HepG2 (cell line): ENCODE measurements around the gene FAF1. TPM values are rescaled to one million over a fixed set of nuclear protein-coding genes. Genes with fewer than 3 reads are reported as not detected.

Experiments used
- ATAC-seq: fragments of 200-7000 bp; cut with Tn5 transposase; 3 replicates; pipeline ENCODE4 v1.9.1; 2020; ENCODE audit warnings: mild to moderate bottlenecking, moderate library complexity
- BruUV-seq: library from RNA; stranded (reverse); fragments of 400-500 nt; replicated peaks from 2 replicates; lab custom pipeline; 2021; lab: Mats Ljungman, UMichigan
- CTCF ChIA-PET: fragments of 300-600 bp; formaldehyde crosslinking; extraction: SDS; loops from one replicate; lab custom pipeline; 2021; ENCODE audit warnings: low total read pairs, inconsistent platforms, low intra/inter-chr PET ratio; lab: Yijun Ruan, JAX
- POLR2A ChIA-PET: fragments of 350-600 bp; sonication (Branson Sonifier 250); formaldehyde crosslinking; loops from one replicate; lab custom pipeline; 2020; ENCODE audit warnings: antibody characterized with exemption, inconsistent platforms; lab: Yijun Ruan, JAX
- DNase-seq: peaks from one replicate; pipeline ENCODE4 v3.0.0-alpha.2; 2015; ENCODE audit warnings: low spot score
- FAIRE-seq: peaks from 3 replicates; lab custom pipeline; 2011; peaks lifted over from hg19 to GRCh38; lab: Jason Lieb, UNC
- H2AFZ ChIP-seq: one replicate; pipeline ENCODE4 v1.6.1; 2011; ENCODE audit warnings: low read length, inconsistent platforms
- H3K27ac ChIP-seq: fragments of 300-600 bp; 3 replicates; pipeline ENCODE4 v1.8.0; 2011; ENCODE audit warnings: mixed run types, mild to moderate bottlenecking, mixed read lengths, low read length, inconsistent platforms; ENCODE audit not compliant: insufficient read depth; ENCODE audit errors: extremely low read length
- H3K27me3 ChIP-seq, 2 experiments: fragments of 200-600 bp in 1 of 2; 2 replicates in 1 of 2; 3 replicates in 1 of 2; pipeline versions ENCODE4 v1.6.0 to v1.8.0; 2011; ENCODE audit warnings: low read length in 2 of 2, mild to moderate bottlenecking in 2 of 2, moderate library complexity in 2 of 2, inconsistent platforms in 1 of 2; ENCODE audit not compliant: insufficient read depth in 2 of 2, control insufficient read depth in 1 of 2
- H3K36me3 ChIP-seq, 2 experiments: fragments of 200-600 bp in 1 of 2; replicated peaks in 1 of 2; 2 replicates in 1 of 2; 3 replicates in 1 of 2; pipeline versions ENCODE4 v1.5.1 to v1.8.0; 2011; ENCODE audit warnings: low read length in 2 of 2, inconsistent platforms in 1 of 2; ENCODE audit not compliant: insufficient read depth in 2 of 2, control insufficient read depth in 1 of 2
- H3K4me1 ChIP-seq: 2 replicates; pipeline ENCODE4 v1.5.1; 2012; ENCODE audit warnings: low read length, inconsistent platforms; ENCODE audit not compliant: insufficient read depth
- H3K4me2 ChIP-seq: 2 replicates; pipeline ENCODE4 v1.6.0; 2011; ENCODE audit warnings: low read depth, low read length, inconsistent platforms
- H3K4me3 ChIP-seq, 3 experiments: fragments of 200-600 bp in 1 of 3; sonication (generic), shearing (Covaris generic) in 1 of 3; replicated peaks in 1 of 3; 2 replicates each; pipeline ENCODE4 v1.5.1; 2011 to 2016; ENCODE audit warnings: low read length in 3 of 3, inconsistent platforms in 2 of 3, low read depth in 2 of 3, mild to moderate bottlenecking in 2 of 3, control low read depth in 1 of 3, mixed read lengths in 1 of 3; ENCODE audit not compliant: insufficient read depth in 1 of 3
- H3K79me2 ChIP-seq: one replicate; pipeline ENCODE4 v1.6.1; 2011; ENCODE audit warnings: low read length, inconsistent platforms; ENCODE audit not compliant: insufficient read depth
- H3K9ac ChIP-seq: 2 replicates; pipeline ENCODE4 v1.6.0; 2011; ENCODE audit warnings: mild to moderate bottlenecking, low read depth, low read length, inconsistent platforms; ENCODE audit not compliant: insufficient read depth
- H3K9me3 ChIP-seq: 2 replicates; pipeline ENCODE4 v1.5.1; 2012; ENCODE audit warnings: mild to moderate bottlenecking, low read length
- H4K20me1 ChIP-seq: 2 replicates; pipeline ENCODE4 v1.6.0; 2011; ENCODE audit warnings: inconsistent platforms, mild to moderate bottlenecking, low read length, moderate library complexity; ENCODE audit not compliant: insufficient read depth
- AKAP8 ChIP-seq: sonication (generic); formaldehyde crosslinking; IDR thresholded peaks from 2 replicates; pipeline ENCODE4 v1.5.1; 2020; ENCODE audit warnings: mild to moderate bottlenecking, missing genetic modification reagents
- ATF7 ChIP-seq, 2 experiments: fragments of 450-650 bp in 1 of 2; sonication (generic) in 1 of 2; formaldehyde crosslinking in 1 of 2; IDR thresholded peaks; 2 replicates each; pipeline versions ENCODE4 v1.4.0 to v1.6.1; 2016 to 2020; ENCODE audit warnings: antibody characterized with exemption in 1 of 2, mild to moderate bottlenecking in 1 of 2, missing genetic modification reagents in 1 of 2
- CBX5 ChIP-seq: sonication (generic); formaldehyde crosslinking; IDR thresholded peaks from 2 replicates; pipeline ENCODE4 v1.4.0; 2020; ENCODE audit warnings: missing genetic modification reagents, borderline replicate concordance
- CREB1 ChIP-seq, 2 experiments: fragments of 450-650 bp in 1 of 2; IDR thresholded peaks; 2 replicates each; pipeline ENCODE4 v1.6.1; 2016 to 2017; ENCODE audit warnings: control low read depth in 1 of 2, mild to moderate bottlenecking in 1 of 2, missing compliant biosample characterization in 1 of 2, missing genetic modification characterization in 1 of 2
- DZIP1 ChIP-seq: sonication (generic); formaldehyde crosslinking; IDR thresholded peaks from 2 replicates; pipeline ENCODE4 v1.5.0; 2020; ENCODE audit warnings: mild to moderate bottlenecking, missing genetic modification reagents
- ELF1 ChIP-seq: sonication (generic); formaldehyde crosslinking; IDR thresholded peaks from 2 replicates; pipeline ENCODE4 v1.4.0; 2020; ENCODE audit warnings: missing genetic modification reagents
- RFXANK ChIP-seq: IDR thresholded peaks from 2 replicates; pipeline ENCODE4 v1.6.1; 2016
- SAP130 ChIP-seq: IDR thresholded peaks from 2 replicates; pipeline ENCODE4 v1.6.1; 2016; ENCODE audit warnings: low read depth
- ZKSCAN8 ChIP-seq: IDR thresholded peaks from 2 replicates; pipeline ENCODE4 v1.6.1; 2016; ENCODE audit warnings: borderline replicate concordance, missing genetic modification reagents, missing compliant biosample characterization
- ZNF362 ChIP-seq: sonication (generic); formaldehyde crosslinking; IDR thresholded peaks from 2 replicates; pipeline ENCODE4 v1.4.0; 2020; ENCODE audit warnings: missing genetic modification reagents, mild to moderate bottlenecking, borderline replicate concordance
- ZNF691 ChIP-seq: sonication (generic); formaldehyde crosslinking; IDR thresholded peaks from 2 replicates; pipeline ENCODE4 v1.4.0; 2020; ENCODE audit warnings: missing genetic modification reagents, low read depth, mild to moderate bottlenecking, borderline replicate concordance
- ZNF7 ChIP-seq: IDR thresholded peaks from 2 replicates; pipeline ENCODE4 v1.6.1; 2016; ENCODE audit warnings: missing biosample characterization, missing genetic modification reagents
- ZNF768 ChIP-seq: sonication (generic); formaldehyde crosslinking; IDR thresholded peaks from 2 replicates; pipeline ENCODE4 v1.4.0; 2020; ENCODE audit warnings: missing genetic modification reagents
- WGBS: methylation state at CpG from one replicate; pipeline ENCODE4 v1.1.6; 2017; ENCODE audit warnings: low lambda C conversion rate; 5-methylcytosine and 5-hydroxymethylcytosine counted together
- in situ Hi-C: cut with HindIII; loops from 2 replicates; pipeline ENCODE4 v1.10.0; 2017; ENCODE audit warnings: low pct_unique_long_range_greater_than_20kb; ENCODE audit not compliant: extremely low pct_ligation_motif_present
- intact Hi-C: fragments of 100-400 bp; cut with micrococcal nuclease; formaldehyde crosslinking; loops from one replicate; pipeline ENCODE4 v1.10.0; 2022; ENCODE audit not compliant: unreplicated experiment
- polyA plus RNA-seq, 8 experiments: library from polyadenylated mRNA; depleted of rRNA in 3 of 8; stranded (reverse) in 7 of 8; unstranded in 1 of 8; fragments of >200 nt; fragmentation: Illumina TruSeq in 4 of 8; extraction: Trizol in 4 of 8; gene quantifications; 2 replicates each; pipeline versions ENCODE4 v1.2.1 to v1.2.3, GENCODE V29; 2011 to 2016; ENCODE audit warnings: low read depth in 4 of 8, missing spikeins in 1 of 8, mixed read lengths in 1 of 8; ENCODE audit not compliant: insufficient read depth in 1 of 8
- total RNA-seq, 5 experiments: library from RNA; depleted of rRNA; stranded (reverse); fragments of >200 nt; fragmentation: Illumina TruSeq; extraction: Trizol; gene quantifications; 2 replicates each; pipeline ENCODE4 v1.2.3, GENCODE V29; 2016; ENCODE audit warnings: low read depth in 1 of 5
- TF ChIP-seq, protein P1 (sequence below): sonication (generic); formaldehyde crosslinking; IDR thresholded peaks from 2 replicates; pipeline ENCODE4 v1.8.1; 2023; ENCODE audit warnings: mild to moderate bottlenecking, missing genetic modification reagents

FAF1 gene
- total and polyA plus RNA-seq, 2 of the 13 experiments (the other 11 are each of a cell fraction or from before 2014, with no cell fraction given), result 19.4 to 63.3 TPM

- 96% methylated on average over 3 of the region's 3 CpGs for WGBS
- Histone ChIP-seq H3K79me2 (no peaks in the 10 kb centered on the region), H3K4me3 (no peak overlapping the region), H3K9me3 (no peaks in the 10 kb centered on the region), H3K4me1 (0 out of 2 replicates have a peak, but pooled peaks cover 6% of the 10 kb centered on the region), H4K20me1 (no peaks in the 10 kb centered on the region), H3K27ac (no peak overlapping the region), H3K9ac (no peak overlapping the region), H2AFZ (no peak overlapping the region), H3K4me2 (no peak overlapping the region), H3K36me3 (no peaks in the 10 kb centered on the region; a peak in 1 of 5 replicates), H3K27me3 (no peaks in the 10 kb centered on the region)
- CTCF ChIA-PET, result no interaction called here
- POLR2A ChIA-PET, result no interaction called here
- intact Hi-C loops, result no loop called here
- TF ChIP-seq CBX5 (CRISPR knock-in tag) (no peak), CREB1 (IDR thresholded peaks at IDR 0.05) (no peak), CREB1 (CRISPR knock-in tag; IDR thresholded peaks at IDR 0.05) (no peak), ZKSCAN8 (CRISPR knock-in tag) (no peak), ZNF7 (CRISPR knock-in tag) (no peak), DZIP1 (CRISPR knock-in tag) (no peak), AKAP8 (no peak), ZNF362 (CRISPR knock-in tag) (no peak), ZNF691 (no peak), ATF7 (IDR thresholded peaks at IDR 0.05) (no peak), ATF7 (CRISPR knock-in tag; IDR thresholded peaks at IDR 0.05) (no peak), SAP130 (CRISPR knock-in tag) (no peak), RFXANK (no peak), ZNF768 (CRISPR knock-in tag) (no peak), ELF1 (CRISPR knock-in tag) (no peak)
- TF ChIP-seq, protein P1, sequence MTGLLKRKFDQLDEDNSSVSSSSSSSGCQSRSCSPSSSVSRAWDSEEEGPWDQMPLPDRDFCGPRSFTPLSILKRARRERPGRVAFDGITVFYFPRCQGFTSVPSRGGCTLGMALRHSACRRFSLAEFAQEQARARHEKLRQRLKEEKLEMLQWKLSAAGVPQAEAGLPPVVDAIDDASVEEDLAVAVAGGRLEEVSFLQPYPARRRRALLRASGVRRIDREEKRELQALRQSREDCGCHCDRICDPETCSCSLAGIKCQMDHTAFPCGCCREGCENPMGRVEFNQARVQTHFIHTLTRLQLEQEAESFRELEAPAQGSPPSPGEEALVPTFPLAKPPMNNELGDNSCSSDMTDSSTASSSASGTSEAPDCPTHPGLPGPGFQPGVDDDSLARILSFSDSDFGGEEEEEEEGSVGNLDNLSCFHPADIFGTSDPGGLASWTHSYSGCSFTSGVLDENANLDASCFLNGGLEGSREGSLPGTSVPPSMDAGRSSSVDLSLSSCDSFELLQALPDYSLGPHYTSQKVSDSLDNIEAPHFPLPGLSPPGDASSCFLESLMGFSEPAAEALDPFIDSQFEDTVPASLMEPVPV, result no peak
- FAIRE-seq (no peak), ATAC-seq (no peak), DNase-seq (no peak)
- no TSS peak for BruUV-seq
- in situ Hi-C loops, result no loop called here
These were observed 262.3 kb downstream of the FAF1 start for GRCh38 chr1:50697440-50698421.
